HG02870 (cell line): ENCODE data around the gene IGF2R.
"Not testable (repeated sequence)": the region's sequence is repeated elsewhere in the genome, so short reads cannot be mapped to it uniquely, and the experiment has no call there.

ENCODE experiments used
- ATAC-seq: cut with Tn5 transposase; IDR thresholded peaks from one replicate; pipeline ENCODE4 v1.9.1; 2021; ENCODE audit warnings: mild to moderate bottlenecking, moderate library complexity; ENCODE audit not compliant: unreplicated experiment

IGF2R gene

DNA sequence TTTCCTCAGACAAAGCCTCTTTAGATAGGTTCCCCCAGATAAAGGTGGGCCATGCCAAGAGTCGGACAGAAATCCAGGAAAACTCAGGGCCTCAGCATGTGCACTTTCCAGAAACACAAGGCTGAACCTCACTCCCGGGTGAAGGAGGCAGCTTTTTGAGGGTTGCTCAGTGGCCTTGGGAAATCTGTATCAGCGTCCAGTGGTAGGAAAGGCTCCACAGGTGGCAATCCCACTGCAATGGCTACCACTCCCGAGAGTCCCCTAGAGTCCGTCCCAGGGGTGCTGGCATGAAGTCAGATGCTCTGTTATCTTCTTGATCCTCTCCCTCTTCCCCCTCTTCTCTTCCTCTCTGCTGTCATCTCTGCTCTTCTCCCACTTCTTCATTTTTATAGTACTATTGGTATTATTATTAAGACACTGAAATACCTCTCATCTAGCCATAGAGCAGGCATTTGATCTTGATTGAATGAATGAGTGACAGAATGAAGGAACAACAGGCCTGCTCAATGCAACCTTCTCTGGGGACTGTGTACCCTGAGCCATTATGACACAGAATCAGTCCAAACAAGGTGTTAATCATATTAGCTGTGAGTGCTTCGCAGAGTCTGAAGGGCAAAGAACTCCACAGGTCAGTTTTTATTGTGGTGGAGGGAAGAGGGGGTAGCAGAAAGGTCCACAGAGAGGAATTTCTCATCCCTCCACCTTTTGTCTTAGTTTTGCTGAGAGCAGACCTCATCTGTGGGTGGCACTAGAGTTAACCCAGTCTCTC is 166.1 kb downstream of the IGF2R start:
- no peak for ATAC-seq

DNA sequence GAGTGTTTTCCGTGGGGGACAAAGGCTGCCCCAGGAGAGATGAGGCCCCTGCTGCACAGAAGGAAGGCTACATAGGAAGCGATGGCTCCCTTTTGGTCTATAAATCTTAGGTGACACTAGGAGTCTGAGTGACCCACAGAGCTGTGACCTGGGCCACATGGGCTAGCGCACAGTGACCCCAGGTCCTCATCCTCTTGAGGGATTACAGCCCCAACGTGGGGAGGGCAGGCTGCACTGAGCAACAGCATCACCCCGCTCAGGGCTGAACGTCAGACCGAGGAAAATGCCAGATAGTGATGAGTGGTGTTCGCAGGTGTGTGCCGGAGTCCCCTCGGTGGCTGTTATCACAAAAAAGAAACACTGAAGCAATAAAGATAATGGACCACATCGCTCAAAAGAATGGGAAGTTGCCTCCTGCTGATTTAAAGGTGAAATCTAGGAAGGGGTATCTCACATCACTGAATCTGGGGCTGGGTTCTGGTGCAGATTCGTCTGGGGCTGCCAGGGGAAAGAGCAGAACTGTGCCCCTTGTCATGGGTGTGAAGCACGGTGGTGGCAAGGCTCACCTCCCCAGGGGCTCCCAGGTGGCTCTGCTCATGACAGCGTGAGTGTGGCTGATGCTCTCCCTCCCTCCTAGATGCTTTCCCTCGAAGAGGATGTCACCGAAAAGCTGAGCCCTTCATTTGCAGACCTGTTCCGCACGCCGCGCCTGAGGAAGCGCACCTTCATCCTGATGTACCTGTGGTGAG is 167.2 kb downstream of the IGF2R start:
- no peak for ATAC-seq

DNA sequence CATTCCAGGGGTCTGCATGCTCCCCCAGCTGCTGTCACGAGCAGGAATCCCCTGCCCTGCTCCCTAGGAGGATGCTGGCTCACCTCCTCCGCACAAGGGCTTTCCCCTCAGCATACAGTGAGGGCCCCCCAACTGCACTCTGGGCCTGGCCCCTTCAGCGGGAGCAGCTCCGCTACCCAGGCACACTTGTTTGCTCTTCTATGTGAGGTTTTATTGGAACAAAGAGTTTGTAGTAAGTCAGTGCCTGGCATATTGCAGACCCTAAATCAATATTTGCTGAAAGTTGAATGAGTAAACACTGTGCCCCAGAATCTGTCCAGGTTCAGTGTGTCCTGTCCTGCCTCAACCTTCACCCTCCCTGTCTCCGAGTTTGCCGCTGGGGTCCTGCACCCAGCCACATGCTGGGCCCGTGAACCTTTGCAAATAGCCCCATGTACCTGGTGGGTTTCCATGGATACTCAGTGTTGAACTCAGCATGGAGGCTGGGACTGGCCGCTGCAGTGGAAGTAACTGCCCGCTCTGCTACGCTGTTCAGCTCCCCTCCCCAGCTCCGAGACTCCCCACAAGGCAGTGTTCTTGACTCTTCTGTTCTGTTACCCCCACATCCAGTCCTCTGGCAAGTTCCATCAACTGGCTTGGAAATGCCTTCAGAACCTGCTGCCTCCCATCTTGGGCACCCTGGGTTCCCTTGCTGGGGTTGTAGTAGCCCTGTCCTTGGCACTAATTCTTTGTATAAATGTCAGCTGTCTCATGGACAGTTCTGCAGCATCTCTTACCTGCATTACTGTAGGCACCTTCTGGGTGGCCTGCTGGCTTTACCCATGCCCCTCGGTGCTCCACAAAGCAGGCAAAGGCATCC is 168.5 kb downstream of the IGF2R start:
- no peak for ATAC-seq

DNA sequence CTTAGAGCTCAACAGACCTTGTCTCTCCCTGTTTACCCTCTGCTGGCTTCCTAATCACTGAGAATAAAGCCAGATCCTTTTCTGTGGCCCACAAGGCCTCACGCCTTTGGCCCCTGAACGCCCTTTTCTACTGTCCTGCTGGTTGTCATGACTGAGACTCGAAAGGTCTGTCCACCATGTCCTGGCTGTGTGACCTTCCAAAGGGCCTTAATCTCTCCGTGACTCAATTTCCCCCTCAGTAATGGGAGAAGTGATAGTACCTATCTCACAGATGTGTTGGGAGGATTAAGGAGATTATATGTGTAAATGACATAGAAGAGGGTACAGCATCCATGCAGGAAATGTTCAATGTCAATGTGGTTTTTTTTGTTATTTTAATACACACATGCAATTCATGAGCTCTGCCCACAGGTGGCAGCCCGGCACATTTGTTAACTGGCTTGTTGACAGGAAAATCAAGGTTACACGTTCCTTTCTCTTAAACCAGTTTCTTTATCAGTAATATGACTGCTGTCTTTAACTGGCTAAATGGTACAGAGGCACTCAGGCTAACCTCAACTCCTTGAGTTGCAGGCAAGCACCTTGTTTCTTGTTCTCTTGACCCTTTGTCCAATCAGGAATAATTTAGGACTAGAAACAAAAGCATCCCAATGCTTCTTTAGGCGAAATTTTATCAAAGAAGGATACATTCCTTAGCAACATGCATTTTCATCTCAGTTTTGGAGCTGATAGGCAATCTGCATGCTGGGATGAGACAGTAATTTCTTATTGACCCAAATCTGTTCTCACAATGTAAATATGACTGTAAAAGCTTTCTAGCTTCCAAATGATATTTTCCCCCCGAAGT is 169.3 kb downstream of the IGF2R start:
- ATAC-seq: peak; percentile 68

DNA sequence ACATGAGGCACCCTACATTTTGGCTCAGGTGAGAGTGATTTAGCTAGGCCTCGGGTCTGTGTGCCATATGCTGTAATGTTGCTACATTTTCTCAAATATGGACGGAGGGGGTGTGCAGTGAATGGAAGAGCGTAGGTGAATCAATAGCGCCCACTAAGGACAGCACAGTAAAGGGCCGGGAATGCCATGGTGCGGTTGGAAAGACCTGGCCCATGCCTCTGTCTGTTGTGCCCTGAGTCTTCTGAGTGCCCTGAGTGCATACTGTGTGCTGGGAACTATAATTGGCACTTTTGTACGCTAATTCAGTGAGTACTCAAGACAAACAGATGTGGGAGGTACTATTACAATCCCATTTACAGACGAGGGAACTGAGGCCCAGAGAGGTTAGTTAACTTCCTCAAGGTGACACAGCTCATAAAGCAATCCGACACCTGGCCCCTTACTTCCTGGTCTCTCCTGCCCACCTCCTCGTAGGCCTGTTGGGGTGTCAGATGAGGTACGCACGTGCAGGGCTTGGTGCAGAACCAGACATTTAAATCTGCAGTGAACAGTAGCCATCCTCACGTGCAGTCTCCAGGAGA is 170.0 kb downstream of the IGF2R start:
- ATAC-seq: no peak

DNA sequence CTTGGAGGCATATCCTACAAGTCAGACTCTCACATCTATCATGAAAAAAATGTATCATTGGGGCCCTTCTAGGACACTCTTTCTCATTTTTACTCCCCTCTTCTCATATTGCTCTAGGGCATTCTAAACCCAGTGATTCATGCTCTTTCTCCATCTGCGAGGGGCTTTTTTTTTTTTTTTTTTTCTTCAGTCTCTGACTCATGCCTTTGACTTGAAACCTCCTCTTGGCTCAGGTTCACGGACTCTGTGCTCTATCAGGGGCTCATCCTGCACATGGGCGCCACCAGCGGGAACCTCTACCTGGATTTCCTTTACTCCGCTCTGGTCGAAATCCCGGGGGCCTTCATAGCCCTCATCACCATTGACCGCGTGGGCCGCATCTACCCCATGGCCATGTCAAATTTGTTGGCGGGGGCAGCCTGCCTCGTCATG is 170.6 kb downstream of the IGF2R start:
- ATAC-seq: no peak

DNA sequence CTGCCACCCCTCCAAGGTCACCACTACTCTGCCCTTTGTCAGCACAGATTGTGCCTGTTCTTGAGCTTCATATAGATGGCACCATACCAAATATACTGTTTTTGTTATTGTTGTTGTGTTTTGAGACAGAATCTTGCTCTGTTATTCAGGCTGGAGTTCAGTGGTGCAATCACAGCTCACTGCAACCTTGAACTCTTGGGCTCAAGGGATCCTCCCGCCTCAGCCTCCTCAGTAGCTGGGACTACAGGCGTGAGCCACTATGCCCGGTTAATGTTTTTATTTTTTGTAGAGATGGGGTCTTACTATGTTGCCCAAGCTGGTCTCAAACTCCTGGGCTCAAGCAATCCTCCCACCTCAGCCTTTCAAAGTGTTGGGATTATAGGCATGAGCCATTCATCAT is 171.6 kb downstream of the IGF2R start:
- ATAC-seq: not testable (repeated sequence)

DNA sequence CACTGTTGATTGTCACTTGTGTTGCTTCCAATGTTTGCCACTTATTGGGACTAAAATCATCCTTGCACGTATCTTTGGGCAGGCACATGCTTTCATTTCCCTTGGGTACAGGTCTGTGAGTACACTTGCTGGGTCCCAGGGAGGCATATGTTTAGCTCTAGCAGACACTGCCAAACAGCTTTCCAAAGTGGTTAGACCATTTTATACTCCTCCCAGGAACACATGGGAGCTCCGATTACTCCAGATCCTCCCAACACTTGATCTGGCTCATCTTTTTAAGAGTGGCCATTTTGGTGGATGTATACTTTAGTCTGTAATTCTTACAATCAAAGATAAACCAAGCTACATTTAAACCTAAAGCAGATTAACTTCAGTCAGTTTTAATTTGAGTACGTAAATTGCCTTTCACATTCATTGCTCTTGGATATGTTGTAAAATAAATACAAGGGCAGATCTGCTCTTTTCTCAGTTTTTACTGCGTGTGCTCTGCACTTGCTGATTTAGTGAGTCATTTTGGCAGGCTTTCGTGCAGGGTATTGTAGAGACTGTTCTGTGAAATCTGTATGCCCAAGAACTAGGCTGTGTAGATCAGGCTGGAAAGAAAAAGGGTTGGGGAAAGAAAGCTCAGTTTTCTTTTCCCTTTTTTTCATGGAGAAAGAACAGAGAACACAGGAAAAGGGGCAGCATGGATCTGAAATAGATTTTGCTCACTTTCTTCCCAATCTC is 172.3 kb downstream of the IGF2R start:
- ATAC-seq: no peak

DNA sequence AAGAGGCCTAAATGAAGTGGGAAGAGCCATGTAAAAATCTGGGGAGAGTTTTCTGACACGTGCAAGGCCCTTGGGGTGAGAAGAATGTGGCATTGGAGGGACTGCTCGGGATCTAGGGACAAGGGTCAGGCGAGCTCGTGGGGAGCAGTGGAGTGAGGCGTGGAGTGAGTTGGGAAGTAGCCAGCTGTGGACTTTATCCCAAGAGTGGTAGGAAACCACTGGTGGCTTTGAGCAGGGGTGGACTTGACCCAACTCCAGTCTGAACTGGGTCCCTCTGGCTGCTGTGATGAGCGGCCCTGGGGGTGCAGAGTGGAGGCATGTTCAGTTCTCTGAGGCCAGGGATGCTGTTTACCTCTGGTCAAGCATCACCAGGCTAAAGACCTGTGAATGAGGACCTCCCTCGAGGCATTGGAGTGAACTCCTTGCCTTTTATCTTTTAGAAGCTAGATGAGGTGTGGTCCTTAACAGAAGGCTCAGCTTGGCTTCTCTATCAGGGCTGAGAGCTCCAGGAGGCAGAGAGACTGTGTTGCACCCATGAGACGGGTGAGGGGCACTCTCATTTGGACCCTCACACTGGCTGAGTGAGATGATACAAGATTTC is 173.3 kb downstream of the IGF2R start:
- no peak for ATAC-seq

DNA sequence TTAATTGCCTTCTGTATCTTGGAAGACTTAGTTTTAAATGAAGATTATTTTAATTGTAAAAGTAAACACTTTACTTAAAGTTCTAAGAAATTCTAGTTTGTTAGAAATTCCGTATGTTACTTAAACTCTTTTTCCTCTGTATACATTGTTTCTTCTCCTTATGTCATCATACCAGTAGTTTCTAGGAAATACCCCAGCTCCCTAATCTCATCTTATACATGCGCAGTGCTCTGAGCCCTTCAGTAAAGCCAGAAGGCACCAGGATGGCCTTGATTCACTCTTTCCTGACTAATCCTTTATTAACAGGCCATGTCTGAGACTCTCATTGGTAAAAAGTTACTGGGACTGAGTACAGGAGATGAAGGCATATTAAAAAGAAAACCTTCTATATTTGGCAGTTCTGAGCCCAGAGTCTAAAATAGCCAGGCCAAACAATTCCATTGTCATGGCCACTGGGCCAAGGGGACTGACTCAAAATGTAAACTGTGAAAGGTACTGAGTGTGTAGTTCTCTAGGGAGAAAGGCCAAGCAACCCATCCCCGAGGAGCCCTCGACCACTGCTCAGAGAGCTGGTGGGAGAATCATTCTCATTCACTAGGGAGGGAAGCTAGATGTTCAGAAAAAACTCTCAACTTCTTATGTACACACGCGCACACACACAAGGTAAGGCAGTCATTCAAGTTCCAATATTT is 177.7 kb downstream of the IGF2R start:
- ATAC-seq: no peak

DNA sequence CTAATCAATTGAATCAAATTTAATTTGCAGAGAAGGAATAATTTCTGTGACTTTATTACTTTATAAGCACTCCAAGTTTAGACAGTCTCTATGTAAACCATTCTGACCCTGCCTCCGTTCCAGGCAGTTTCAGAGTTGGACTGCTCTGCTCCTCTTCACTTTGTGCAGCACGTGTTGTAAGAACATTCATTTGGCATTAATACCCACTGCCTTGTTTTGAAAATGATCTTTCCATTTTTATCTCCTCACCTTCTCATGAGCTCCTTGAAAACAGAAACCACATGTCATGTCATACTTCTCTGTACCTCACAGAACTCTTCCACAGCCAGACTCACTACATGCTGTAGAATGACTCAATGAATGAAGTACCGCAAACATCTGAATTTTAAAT is 178.3 kb downstream of the IGF2R start:
- no peak for ATAC-seq

DNA sequence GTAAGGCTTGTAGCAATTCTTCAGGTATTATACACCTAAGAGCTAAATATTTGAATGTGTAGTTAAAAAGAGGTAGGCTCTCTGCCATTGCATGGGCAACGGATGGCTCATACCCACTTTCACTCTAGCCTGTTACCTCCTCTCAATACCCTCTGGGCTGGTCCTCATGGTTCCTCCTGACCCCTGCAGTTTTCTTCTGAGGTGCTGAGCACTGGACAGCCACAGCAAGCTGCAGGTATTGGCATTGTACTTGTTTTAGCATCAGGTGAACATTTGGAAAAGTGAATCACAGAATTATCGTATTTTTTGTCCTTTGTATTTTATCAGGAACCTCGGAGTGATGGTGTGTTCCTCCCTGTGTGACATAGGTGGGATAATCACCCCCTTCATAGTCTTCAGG is 185.6 kb downstream of the IGF2R start:
- no peak for ATAC-seq

DNA sequence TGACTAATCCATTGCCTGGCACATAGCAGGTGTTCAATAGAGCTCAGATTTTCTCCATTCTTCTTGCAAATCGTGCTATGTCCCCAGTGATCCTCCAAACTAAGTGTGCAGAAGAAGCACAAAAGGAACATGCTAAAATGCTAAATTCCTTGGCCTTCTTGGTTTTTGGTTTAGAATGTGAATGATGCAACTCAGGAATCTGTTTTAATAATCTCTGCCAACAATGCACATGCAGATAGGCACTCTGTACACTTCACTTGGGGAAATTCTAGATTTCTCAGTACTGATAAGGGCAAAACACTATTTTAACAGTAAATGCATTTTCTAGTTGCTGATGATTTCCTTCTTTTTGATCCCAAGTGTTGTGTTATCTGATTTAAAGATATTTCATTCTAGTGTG is 188.0 kb downstream of the IGF2R start:
- ATAC-seq: no peak

DNA sequence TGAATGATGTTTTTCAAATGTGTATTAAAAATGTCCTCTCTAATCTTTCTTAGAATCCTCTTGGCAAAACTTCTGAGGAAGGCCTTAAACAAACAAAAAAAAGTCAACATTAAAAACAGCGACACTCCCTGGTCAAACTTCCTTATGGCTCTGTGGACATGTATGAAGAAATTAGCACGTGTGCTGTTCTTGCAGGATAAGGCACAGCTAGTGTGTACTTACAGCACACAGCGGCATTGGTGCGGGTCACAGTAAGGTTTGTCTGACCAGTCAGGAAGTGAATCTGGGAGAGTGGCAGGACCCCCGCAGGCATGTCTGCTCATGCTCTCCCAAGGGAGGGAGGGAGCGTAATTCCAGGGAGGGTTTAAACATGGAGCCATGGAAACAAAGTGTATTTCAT is 191.6 kb downstream of the IGF2R start:
- no peak for ATAC-seq
